Measurements from ENCODE around the gene TMCO6.
"Not testable (repeated sequence)": the region's sequence is repeated elsewhere in the genome, so short reads cannot be mapped to it uniquely, and the experiment has no call there.

The TMCO6 gene

DNA sequence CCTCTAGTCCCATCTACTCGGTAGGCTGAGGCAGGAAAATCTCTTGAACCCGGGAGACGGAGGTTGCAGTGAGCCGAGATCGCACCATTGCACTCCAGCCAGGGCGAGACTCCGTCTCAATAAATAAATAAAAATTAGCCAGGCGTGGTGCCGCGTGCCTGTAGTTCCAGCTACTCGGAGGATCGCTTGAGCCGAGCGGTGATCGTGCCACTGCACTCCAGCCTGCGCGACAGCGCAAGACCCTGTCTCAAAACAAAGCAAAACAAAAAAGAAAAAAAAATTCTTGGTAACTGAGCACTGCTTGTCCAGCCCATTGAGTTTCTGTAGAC, 24.7 kb downstream of the TMCO6 start:
- DNase-seq (ENCODE audit: low read depth): no peak
- H3K4me3 ChIP-seq (ENCODE audit: low read depth, low read length): peak overlapping the region; percentile 82
- no peak for TF ChIP-seq CTCF (IDR thresholded peaks at IDR 0.05; ENCODE audit: insufficient read depth, low read depth, low read length, missing control alignments)

DNA sequence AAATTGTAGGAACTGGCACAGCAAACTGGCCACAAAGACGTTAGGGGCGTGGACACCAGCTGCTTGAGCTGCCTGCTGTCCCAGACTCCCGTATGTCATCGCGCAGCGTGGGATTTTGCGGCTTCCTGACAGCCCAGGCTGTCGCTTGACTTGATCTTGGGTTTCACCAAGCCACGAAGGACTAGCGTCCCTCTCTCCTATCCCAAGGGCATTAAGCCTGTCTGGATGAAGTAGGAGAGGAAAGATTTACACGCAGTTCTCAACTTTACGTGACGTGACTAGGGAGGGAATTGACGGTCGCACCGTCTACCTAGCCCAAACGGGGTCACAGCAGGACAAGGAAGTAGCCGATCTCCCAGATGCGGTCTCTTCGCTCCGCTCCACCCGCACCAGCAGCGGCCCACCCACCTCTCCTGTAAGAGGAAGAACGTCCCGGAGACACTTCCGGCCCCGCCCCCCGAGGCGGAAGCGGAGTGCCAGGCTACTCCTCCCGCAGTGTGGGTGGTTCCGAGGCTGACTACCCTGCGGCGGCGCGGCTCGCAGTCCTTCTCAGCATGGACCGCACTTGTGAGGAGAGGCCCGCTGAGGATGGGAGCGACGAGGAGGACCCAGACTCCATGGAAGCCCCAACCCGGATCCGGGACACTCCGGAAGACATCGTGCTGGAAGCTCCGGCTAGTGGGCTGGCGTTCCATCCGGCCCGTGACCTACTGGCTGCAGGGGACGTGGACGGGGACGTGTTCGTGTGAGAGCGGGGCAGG, 25.3 kb downstream of the TMCO6 start, which contains the start of gene WDR55:
WDR55 (plus strand) TSS at position 546 of the 761 bp plus-strand sequence; CDS start at position 555, 9 bp downstream.
- peak within 1 kb of the TSS; percentile 82 for H3K4me3 ChIP-seq (ENCODE audit: low read depth, low read length)
- TF ChIP-seq CTCF (IDR thresholded peaks at IDR 0.05; ENCODE audit: insufficient read depth, low read depth, low read length, missing control alignments): no peak
- peak; percentile 93 for DNase-seq (ENCODE audit: low read depth)

- H3K4me3 ChIP-seq (ENCODE audit: low read depth, low read length); DNase-seq (ENCODE audit: low read depth): not testable (repeated sequence)
These were observed 31.8 kb downstream of the TMCO6 start for GRCh38 chr5:140671035-140671434.

DNA sequence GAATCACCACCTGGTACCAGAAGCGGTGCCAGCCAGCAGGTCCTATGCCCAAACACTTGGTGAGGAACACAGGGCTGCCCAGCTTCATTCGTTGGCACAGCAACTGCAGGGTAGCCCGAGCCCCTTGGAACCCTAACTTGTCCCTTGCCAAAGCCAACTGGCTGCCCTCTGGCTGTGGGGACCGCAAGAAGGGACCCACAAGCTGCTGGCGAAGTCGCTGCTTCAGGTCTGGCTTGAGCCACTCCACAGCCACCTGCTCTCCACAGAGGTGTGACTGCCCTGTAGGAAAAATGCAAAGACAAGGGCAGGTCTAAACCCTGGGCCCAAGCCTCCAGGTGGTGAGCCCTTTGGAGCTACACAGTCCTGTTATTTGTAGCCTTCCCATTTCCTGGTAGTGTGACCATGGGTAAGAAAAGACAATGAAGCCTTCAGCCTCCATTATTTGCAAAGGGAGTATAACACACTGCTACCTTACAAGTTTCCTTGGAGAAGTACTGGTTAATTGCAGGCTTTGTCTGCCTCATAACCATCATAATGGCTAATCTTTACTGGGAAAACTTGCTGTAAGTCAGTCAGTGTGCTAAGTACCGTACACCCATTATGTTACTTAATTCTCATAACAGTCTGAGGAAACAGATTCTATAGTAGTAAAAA, 32.3 kb downstream of the TMCO6 start:
- DNase-seq (ENCODE audit: low read depth): no peak
- TF ChIP-seq CTCF (IDR thresholded peaks at IDR 0.05; ENCODE audit: insufficient read depth, low read depth, low read length, missing control alignments): no peak

DNA sequence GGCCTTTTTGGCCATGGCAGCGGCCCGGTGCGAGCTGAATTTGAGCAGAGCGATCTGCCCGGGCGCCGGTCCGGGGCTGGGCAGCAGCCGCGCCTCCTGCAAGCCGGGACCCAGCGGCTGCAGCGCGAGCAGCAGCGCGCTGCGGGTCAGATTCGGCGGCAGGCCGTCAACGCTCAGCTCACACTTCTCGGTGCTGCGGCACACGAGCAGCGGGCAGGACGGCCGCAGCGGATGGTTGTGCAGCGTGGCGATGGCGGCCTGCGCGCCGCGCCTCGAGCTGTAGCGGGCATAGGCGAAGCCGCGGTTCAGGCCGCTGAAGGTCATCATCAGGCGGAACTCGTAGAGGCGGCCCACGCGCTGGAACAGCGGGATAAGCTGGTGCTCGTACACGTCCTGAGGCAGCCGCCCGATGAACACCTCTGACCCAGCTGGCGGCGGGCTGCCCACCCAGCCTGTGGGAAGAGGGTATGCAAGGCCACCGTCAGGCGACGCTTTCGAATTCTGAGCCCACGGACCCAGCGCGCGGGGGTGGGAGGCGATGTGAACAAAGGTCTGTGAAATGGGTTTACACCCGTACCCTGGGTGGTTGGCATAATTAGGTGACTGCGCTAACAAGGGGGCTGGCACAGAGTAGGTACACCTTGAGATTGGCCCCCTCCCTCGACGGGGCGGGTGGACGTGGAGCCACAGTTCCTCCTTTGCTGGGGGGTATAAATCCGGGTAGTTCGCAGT, 33.4 kb downstream of the TMCO6 start:
- TF ChIP-seq CTCF (IDR thresholded peaks at IDR 0.05; ENCODE audit: insufficient read depth, low read depth, low read length, missing control alignments): no peak
- H3K4me3 ChIP-seq (ENCODE audit: low read depth, low read length): no peak overlapping the region
- no peak for DNase-seq (ENCODE audit: low read depth)

More for the DNA sequence above, 32.3 kb downstream of the TMCO6 start:
- no peak overlapping the region for H3K4me3 ChIP-seq (ENCODE audit: low read depth, low read length)

DNA sequence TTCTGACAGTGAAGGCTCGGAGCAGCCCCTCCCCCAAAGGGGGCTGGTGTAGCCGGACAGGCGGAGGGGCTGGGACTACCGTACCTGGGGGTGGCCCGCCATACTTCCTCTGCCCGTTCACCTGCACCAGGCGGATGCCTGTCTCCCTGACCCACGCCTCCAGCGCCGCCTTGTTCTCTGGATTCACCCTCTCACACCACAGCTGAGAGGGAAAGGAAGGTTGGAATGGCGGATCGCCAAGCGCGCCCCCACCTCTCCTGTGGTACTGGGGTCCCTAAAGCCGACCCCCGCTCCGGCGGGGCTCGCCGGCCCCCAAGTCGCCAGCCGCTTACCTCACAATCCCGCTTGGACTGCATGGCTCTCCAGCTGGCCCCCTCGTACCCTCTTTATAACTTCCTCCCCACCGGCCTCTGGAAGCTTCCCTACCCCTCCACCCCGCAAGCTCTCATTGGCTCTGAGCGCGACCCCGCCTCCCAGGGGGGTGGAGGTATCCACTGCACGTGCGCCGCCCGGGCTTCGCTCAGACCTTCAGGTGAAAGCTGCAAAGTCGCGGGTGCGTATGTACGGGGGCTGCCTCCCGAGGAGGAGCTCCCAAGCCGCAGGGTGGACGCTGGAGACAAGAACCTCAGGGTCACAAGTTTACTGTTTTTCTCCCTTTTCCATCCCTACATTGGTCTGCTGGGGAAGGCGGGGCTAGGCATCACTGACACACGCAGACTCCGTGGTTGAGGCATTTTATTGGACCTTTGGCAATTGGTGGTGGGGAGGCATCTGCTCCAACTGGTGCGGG, 34.1 kb downstream of the TMCO6 start, which contains the start of gene DND1:
DND1 (minus strand) TSS at position 390 of the 790 bp plus-strand sequence; CDS start at position 356, 34 bp downstream.
- no peak within 1 kb of the TSS for H3K4me3 ChIP-seq (ENCODE audit: low read depth, low read length)
- DNase-seq (ENCODE audit: low read depth): no peak

More for the DNA sequence above, 34.1 kb downstream of the TMCO6 start, which contains the start of gene DND1:
- no peak for TF ChIP-seq CTCF (IDR thresholded peaks at IDR 0.05; ENCODE audit: insufficient read depth, low read depth, low read length, missing control alignments)

All from GM12865 (cell line).